Tibial artery (tissue), 4 donors: ENCODE results near the gene LXN.
A peak's percentile ranks its signal among the peaks of the same experiment; 100 is the strongest.

Experiments
- DNase-seq, 2 donors: peaks; one replicate each; pipeline ENCODE4 v3.0.0-alpha.2; 2019
- H3K27ac ChIP-seq, 2 donors: fragments of 200-600 bp; sonication (generic) in 1 of 2; 1 replicate in 1 of 2; 2 replicates in 1 of 2; pipeline ENCODE4 v1.5.1; 2018 to 2019; ENCODE audit warnings: mild to moderate bottlenecking in 1 of 2
- H3K27me3 ChIP-seq, 2 donors: fragments of 200-600 bp; sonication (generic) in 1 of 2; one replicate each; pipeline versions ENCODE4 v1.5.1 to v1.6.0; 2016 to 2019
- H3K36me3 ChIP-seq, 3 donors: fragments of 200-600 bp; sonication (generic) in 2 of 3; one replicate each; pipeline ENCODE4 v1.5.1; 2016 to 2019; ENCODE audit warnings: mild to moderate bottlenecking in 2 of 3
- H3K4me1 ChIP-seq, 4 donors: fragments of 200-600 bp; sonication (generic) in 2 of 4; 1 replicate in 3 of 4; 2 replicates in 1 of 4; pipeline ENCODE4 v1.5.1; 2016 to 2019
- H3K4me3 ChIP-seq, 2 donors: fragments of 200-600 bp; sonication (generic) in 1 of 2; 1 replicate in 1 of 2; 2 replicates in 1 of 2; pipeline ENCODE4 v1.5.1; 2018 to 2019; ENCODE audit warnings: mild to moderate bottlenecking in 2 of 2
- H3K9me3 ChIP-seq, 3 donors: fragments of 200-600 bp; sonication (generic) in 1 of 3; one replicate each; pipeline ENCODE4 v1.5.1; 2016 to 2019
- CTCF ChIP-seq, 2 experiments: fragments of 200-600 bp in 1 of 2; fragments of 450-650 bp in 1 of 2; IDR thresholded peaks; one replicate each; pipeline ENCODE4 v1.5.1; 2017 to 2019; ENCODE audit warnings: antibody characterized with exemption in 2 of 2, mild to moderate bottlenecking in 1 of 2, moderate library complexity in 1 of 2
- intact Hi-C: fragments of 100-400 bp; cut with DNase I; formaldehyde crosslinking; loops from one replicate; pipeline ENCODE4 v1.15.0; 2023; ENCODE audit warnings: low total_unique reads

Gene LXN

GRCh38 chr3:158683230-158683962 lies 10.9 kb upstream of the LXN start:
- no peak overlapping the region for H3K4me3 ChIP-seq
- DNase-seq = no peak
- TF ChIP-seq CTCF (IDR thresholded peaks at IDR 0.05) = no peak
- no peaks in the 10 kb centered on the region for H3K4me1 ChIP-seq
- peaks cover 5 to 30% (median 24%) of the 10 kb centered on the region in 3 donors for H3K36me3 ChIP-seq
- no peaks in the 10 kb centered on the region for H3K27me3 ChIP-seq
- H3K27ac ChIP-seq = no peak overlapping the region
- intact Hi-C loops = no loop called here
- H3K9me3 ChIP-seq = no peaks in the 10 kb centered on the region

- DNase-seq = no peak
- no peak overlapping the region for H3K27ac ChIP-seq
- H3K27me3 ChIP-seq = no peaks in the 10 kb centered on the region
- intact Hi-C loops = no loop called here
- TF ChIP-seq CTCF (IDR thresholded peaks at IDR 0.05) = no peak
- no peaks in the 10 kb centered on the region for H3K4me1 ChIP-seq
- no peaks in the 10 kb centered on the region for H3K9me3 ChIP-seq
- no peak overlapping the region for H3K4me3 ChIP-seq
- H3K36me3 ChIP-seq = peaks cover 5 to 44% (median 36%) of the 10 kb centered on the region in 3 donors
These were observed 8.4 kb upstream of the LXN start for GRCh38 chr3:158680861-158681260.

GRCh38 chr3:158679547-158680000 lies 7.1 kb upstream of the LXN start:
- Histone ChIP-seq H3K4me3 (no peak overlapping the region), H3K27me3 (no peaks in the 10 kb centered on the region), H3K4me1 (no peaks in the 10 kb centered on the region), H3K9me3 (no peaks in the 10 kb centered on the region), H3K27ac (no peak overlapping the region), H3K36me3 (peaks cover 3 to 44% (median 34%) of the 10 kb centered on the region in 3 donors)
- no peak for DNase-seq
- TF ChIP-seq CTCF (IDR thresholded peaks at IDR 0.05) = no peak
- intact Hi-C loops = no loop called here

GRCh38 chr3:158678687-158679086 lies 6.2 kb upstream of the LXN start:
- intact Hi-C loops = no loop called here

GRCh38 chr3:158671821-158672214 lies 630 bp downstream of the LXN start:
- DNase-seq = no peak
- peak overlapping the region; percentile 52 to 56 for H3K4me3 ChIP-seq
- no peaks in the 10 kb centered on the region for H3K9me3 ChIP-seq
- peaks cover 6 to 22% (median 13%) of the 10 kb centered on the region in 3 donors for H3K36me3 ChIP-seq
- no peak for TF ChIP-seq CTCF (IDR thresholded peaks at IDR 0.05)
- peaks cover 0 to 19% (median 0%) of the 10 kb centered on the region in 4 donors for H3K4me1 ChIP-seq
- intact Hi-C loops = no loop called here
- no peaks in the 10 kb centered on the region for H3K27me3 ChIP-seq
- peak overlapping the region; percentile 62 to 71 for H3K27ac ChIP-seq

More at GRCh38 chr3:158678687-158679086, 6.2 kb upstream of the LXN start:
- peaks cover 0 to 37% (median 31%) of the 10 kb centered on the region in 3 donors for H3K36me3 ChIP-seq
- H3K4me1 ChIP-seq = no peaks in the 10 kb centered on the region
- no peak for DNase-seq
- H3K4me3 ChIP-seq = no peak overlapping the region
- no peaks in the 10 kb centered on the region for H3K27me3 ChIP-seq
- H3K9me3 ChIP-seq = no peaks in the 10 kb centered on the region
- no peak for TF ChIP-seq CTCF (IDR thresholded peaks at IDR 0.05)
- H3K27ac ChIP-seq = no peak overlapping the region
